HEK293 (cell line): ENCODE results near the gene FAM81A.

Source experiments
- ZNF311 ChIP-seq: fragments of 450-650 bp; formaldehyde crosslinking; IDR thresholded peaks from 2 replicates; pipeline ENCODE4 v1.5.1; 2017; ENCODE audit warnings: missing biosample characterization, missing genetic modification characterization, borderline replicate concordance
- ZSCAN4 ChIP-seq: fragments of 450-650 bp; formaldehyde crosslinking; IDR thresholded peaks from 2 replicates; pipeline ENCODE4 v1.5.1; 2017; ENCODE audit warnings: missing biosample characterization, missing genetic modification characterization

GRCh38 chr15:59558851-59559250 lies 120.9 kb downstream of the FAM81A start:
- TF ChIP-seq ZNF311 (tag by site-specific recombination): no peak
- no peak for TF ChIP-seq ZSCAN4
